GM15510 (cell line): ENCODE data around the gene CCR2.

ENCODE experiments used
- POLR2A ChIP-seq: IDR thresholded peaks from 3 replicates; pipeline ENCODE4 v1.6.1; 2011; ENCODE audit warnings: borderline replicate concordance; ENCODE audit not compliant: insufficient read length; ENCODE audit errors: extremely low read depth

CCR2 gene

GRCh38 chr3:46405301-46406019, 51.5 kb downstream of the CCR2 start:
- no peak for TF ChIP-seq POLR2A

DNA sequence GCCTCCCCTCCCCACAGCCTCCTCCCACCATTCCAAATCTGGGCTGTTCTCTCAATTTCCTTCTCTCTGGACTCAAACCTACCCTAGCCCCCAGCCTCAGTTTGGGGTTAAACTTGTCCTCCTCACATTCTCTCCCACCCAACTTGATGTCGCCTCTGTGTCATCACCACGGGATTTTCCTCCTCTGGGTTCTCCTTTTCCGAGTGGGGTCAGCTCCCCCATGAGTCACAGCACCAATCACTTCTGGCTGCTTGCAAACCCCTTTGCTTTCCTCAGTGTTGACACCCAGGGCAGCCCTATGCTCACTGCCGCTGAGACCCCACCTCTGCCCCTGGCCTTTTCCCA, 52.5 kb downstream of the CCR2 start:
- TF ChIP-seq POLR2A: no peak

DNA sequence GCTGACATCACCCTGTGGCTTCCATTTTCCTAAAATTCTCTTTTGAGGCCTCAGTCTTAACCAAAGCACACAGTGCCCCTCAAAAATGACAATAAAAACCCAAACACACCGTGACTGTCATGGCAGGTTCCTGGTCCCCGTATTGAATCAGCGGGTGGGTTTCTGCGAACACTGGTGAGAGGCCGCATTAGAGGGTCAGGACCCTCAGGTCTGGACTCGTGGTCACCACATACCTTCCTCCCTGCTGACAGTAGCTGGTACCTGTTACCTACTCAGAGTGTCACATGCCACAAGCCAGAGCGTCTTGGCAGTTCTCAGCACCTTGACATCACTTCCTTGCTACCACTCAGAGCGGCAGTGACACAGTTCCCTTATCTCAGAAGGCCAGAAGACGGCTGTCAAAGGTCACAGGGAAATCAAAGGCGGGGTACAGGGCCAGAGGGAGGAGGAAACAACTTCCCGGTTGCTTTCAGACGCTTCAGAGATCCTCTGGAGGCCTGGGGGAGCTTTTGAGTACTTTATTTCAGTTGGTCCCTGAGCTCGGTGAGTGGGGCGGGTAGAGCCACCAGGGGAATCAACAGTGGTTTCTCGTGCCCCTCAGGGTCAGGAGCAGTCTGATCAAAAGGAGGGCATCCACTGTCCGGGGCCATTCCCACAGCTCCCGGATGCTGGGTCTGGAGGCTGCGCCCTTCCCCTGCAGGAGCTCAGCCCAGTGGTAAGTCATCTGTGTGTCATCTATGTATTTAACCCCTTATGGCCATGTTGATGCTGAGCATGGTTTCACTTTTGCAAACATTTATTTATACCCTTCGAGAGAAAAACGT, 53.1 kb downstream of the CCR2 start, which contains the start of the genes CCR5AS and CCRL2:
Gene CCR5AS (minus strand): TSS at position 279 of the 824 bp plus-strand sequence.
Gene CCRL2 (plus strand): TSS at position 472 of the 824 bp plus-strand sequence. CDS start 821 bp downstream, outside the sequence.
- TF ChIP-seq POLR2A: no peak

DNA sequence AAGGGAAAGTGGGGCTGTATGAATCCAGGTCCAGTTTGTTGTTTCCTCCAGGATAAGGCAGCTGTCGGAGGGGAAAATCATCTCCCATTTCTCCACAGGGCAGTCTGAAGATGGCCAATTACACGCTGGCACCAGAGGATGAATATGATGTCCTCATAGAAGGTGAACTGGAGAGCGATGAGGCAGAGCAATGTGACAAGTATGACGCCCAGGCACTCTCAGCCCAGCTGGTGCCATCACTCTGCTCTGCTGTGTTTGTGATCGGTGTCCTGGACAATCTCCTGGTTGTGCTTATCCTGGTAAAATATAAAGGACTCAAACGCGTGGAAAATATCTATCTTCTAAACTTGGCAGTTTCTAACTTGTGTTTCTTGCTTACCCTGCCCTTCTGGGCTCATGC, 54.1 kb downstream of the CCR2 start:
- no peak for TF ChIP-seq POLR2A

GRCh38 chr3:46408853-46409252, 54.9 kb downstream of the CCR2 start:
- TF ChIP-seq POLR2A: no peak

DNA sequence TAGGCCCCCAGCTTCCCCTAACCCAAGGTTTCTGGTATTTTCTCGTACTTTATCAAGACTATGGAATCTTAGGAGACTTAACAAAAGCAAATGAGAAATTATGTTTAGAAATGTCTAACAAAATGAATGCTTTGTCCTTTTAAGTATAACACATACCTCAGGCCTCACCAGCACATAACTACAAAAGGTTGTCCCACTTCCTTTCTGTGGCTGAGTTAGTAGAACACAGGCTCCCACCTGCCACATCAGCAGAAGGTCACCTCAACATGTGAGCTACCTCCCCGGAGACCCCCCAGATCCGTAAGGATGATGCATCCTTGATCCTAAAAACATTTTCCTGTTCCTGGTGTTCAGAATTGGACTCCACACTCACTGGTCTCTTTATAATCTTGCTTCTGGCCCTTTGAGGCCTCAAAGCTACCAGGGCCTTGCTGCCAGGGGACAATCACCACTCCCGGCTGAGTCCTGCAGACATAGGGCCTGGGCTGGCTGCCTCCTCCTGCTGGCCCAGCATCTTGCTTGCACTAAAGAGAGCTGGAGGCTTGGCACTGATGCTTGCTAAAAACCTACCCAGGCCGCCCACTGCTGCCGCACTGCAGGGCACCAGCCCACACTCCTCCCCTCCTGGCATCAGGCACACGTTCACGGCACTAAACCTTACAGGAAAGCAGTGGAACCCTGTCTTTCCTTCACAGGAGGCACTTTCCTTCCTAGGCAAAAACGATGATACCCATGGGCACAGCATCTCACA, 56.0 kb downstream of the CCR2 start:
- TF ChIP-seq POLR2A: no peak
